GM12878 (cell line): ENCODE results near the gene SSR3. TPM values are rescaled to one million over a fixed set of nuclear protein-coding genes. Genes with fewer than 3 reads are reported as not detected.

Source experiments
- ATAC-seq: fragments of 200-7000 bp; cut with Tn5 transposase; 3 replicates; pipeline ENCODE4 v1.9.1; 2020; ENCODE audit warnings: mild to moderate bottlenecking, moderate library complexity
- BruUV-seq: library from RNA; stranded (reverse); fragments of 400-500 nt; replicated peaks from 2 replicates; lab custom pipeline; 2021; lab: Mats Ljungman, UMichigan
- CTCF ChIA-PET: fragments of 300-600 bp; sonication (Branson Sonifier 250); formaldehyde crosslinking; extraction: SDS; loops from one replicate; lab custom pipeline; 2021; ENCODE audit warnings: inconsistent platforms; lab: Yijun Ruan, JAX
- POLR2A ChIA-PET: fragments of 350-600 bp; formaldehyde crosslinking; extraction: SDS; loops from one replicate; lab custom pipeline; 2021; ENCODE audit warnings: inconsistent platforms; lab: Charles Lee
- RAD21 ChIA-PET: fragments of 300-600 bp; sonication (Branson Sonifier 250); formaldehyde crosslinking; loops from one replicate; lab custom pipeline; 2023; ENCODE audit warnings: antibody characterized with exemption; ENCODE audit not compliant: unreplicated experiment; lab: Charles Lee
- SMC1A ChIA-PET: fragments of 300-600 bp; sonication (Branson Sonifier 250); formaldehyde crosslinking; loops from one replicate; lab custom pipeline; 2023; ENCODE audit not compliant: unreplicated experiment, uncharacterized antibody; lab: Charles Lee
- DNase-seq: peaks from one replicate; pipeline ENCODE4 v3.0.0-alpha.2; 2011; ENCODE audit warnings: low read depth, low spot score
- FAIRE-seq: peaks from 3 replicates; lab custom pipeline; 2011; peaks lifted over from hg19 to GRCh38; lab: Jason Lieb, UNC
- H2AFZ ChIP-seq: 2 replicates; pipeline ENCODE4 v1.6.0; 2011; ENCODE audit warnings: low read depth, low read length, control low read depth; ENCODE audit not compliant: control insufficient read depth
- H3K27ac ChIP-seq: 2 replicates; pipeline ENCODE4 v1.5.1; 2011; ENCODE audit warnings: control low read depth; ENCODE audit not compliant: control insufficient read depth, insufficient read depth
- H3K27me3 ChIP-seq, 2 experiments: replicated peaks in 1 of 2; 2 replicates each; pipeline versions ENCODE4 v1.6.0 to v1.6.1; 2011; ENCODE audit warnings: low read length in 1 of 2; ENCODE audit not compliant: control insufficient read depth in 2 of 2, insufficient read depth in 2 of 2
- H3K36me3 ChIP-seq, 2 experiments: 2 replicates each; pipeline ENCODE4 v1.5.1; 2011; ENCODE audit warnings: low read length in 1 of 2; ENCODE audit not compliant: control insufficient read depth in 2 of 2, insufficient read depth in 2 of 2
- H3K4me1 ChIP-seq: 2 replicates; pipeline ENCODE4 v1.6.1; 2011; ENCODE audit warnings: mild to moderate bottlenecking, low read length, moderate library complexity, mixed read lengths; ENCODE audit not compliant: control insufficient read depth, insufficient read depth
- H3K4me2 ChIP-seq: 2 replicates; pipeline ENCODE4 v1.6.0; 2011; ENCODE audit warnings: control low read depth; ENCODE audit not compliant: control insufficient read depth, insufficient read depth
- H3K4me3 ChIP-seq: fragments of 200-600 bp; sonication (generic); 2 replicates; pipeline ENCODE4 v1.5.1; 2016
- H3K79me2 ChIP-seq: 2 replicates; pipeline ENCODE4 v1.6.0; 2011; ENCODE audit warnings: low read length; ENCODE audit not compliant: control insufficient read depth, insufficient read depth
- H3K9ac ChIP-seq: 2 replicates; pipeline ENCODE4 v1.8.0; 2011; ENCODE audit warnings: low read length, control low read depth, mixed read lengths; ENCODE audit not compliant: control insufficient read depth, insufficient read depth
- H3K9me3 ChIP-seq: replicated peaks from 3 replicates; pipeline ENCODE4 v1.5.1; 2011; ENCODE audit warnings: mild to moderate bottlenecking, low read length; ENCODE audit not compliant: control insufficient read depth, insufficient read depth
- H4K20me1 ChIP-seq: 2 replicates; pipeline ENCODE4 v1.6.0; 2011; ENCODE audit not compliant: control insufficient read depth, insufficient read depth
- CTCF ChIP-seq, 3 experiments: IDR thresholded peaks in 2 of 3; conservative IDR thresholded peaks in 1 of 3; 2 replicates each; pipeline ENCODE4 v1.5.1; 2011; ENCODE audit warnings: low read depth in 3 of 3, low read length in 3 of 3, mild to moderate bottlenecking in 3 of 3, control low read depth in 2 of 3, moderate library complexity in 2 of 3, inconsistent platforms in 1 of 3, mixed read lengths in 1 of 3; ENCODE audit not compliant: control insufficient read depth in 2 of 3, insufficient read depth in 1 of 3; ENCODE audit errors: extremely low read depth in 1 of 3
- POU2F2 ChIP-seq: IDR thresholded peaks from 3 replicates; pipeline ENCODE4 v1.6.1; 2011; ENCODE audit warnings: low read depth, mild to moderate bottlenecking, low read length, borderline replicate concordance
- RAD21 ChIP-seq: IDR thresholded peaks from 2 replicates; pipeline ENCODE4 v1.6.1; 2011; ENCODE audit warnings: mild to moderate bottlenecking, low read depth, low read length, moderate library complexity; ENCODE audit not compliant: insufficient read depth
- SMAD1 ChIP-seq: fragments of 450-650 bp; IDR thresholded peaks from 2 replicates; pipeline ENCODE4 v1.6.1; 2018; ENCODE audit warnings: mild to moderate bottlenecking, low read depth; ENCODE audit not compliant: partially characterized antibody
- SMC3 ChIP-seq: IDR thresholded peaks from 2 replicates; pipeline ENCODE4 v1.6.1; 2011; ENCODE audit warnings: low read length, improper control_type of control experiment, borderline replicate concordance
- WGBS: methylation state at CpG from one replicate; pipeline ENCODE4 v1.1.6; 2016; ENCODE audit warnings: low lambda C conversion rate; ENCODE audit not compliant: insufficient replicate concordance, insufficient coverage; ENCODE audit errors: missing lambda C conversion rate; 5-methylcytosine and 5-hydroxymethylcytosine counted together
- in situ Hi-C: fragments of 300-500 bp; cut with MboI; formaldehyde crosslinking; loops from 9 replicates; pipeline ENCODE4 v1.14.3; 2018; ENCODE audit warnings: mixed read lengths
- intact Hi-C: fragments of 100-400 bp; cut with micrococcal nuclease; formaldehyde crosslinking; loops from one replicate; pipeline ENCODE4 v1.14.2; 2022; ENCODE audit not compliant: unreplicated experiment
- polyA plus RNA-seq, 11 experiments: library from polyadenylated mRNA; depleted of rRNA in 4 of 11; unstranded in 6 of 11; stranded (reverse) in 5 of 11; fragments of >200 nt; fragmentation: Nextera tagmentation in 4 of 11; fragmentation: Illumina TruSeq in 1 of 11; extraction: Ambion mirVana in 4 of 11; extraction: Trizol in 1 of 11; gene quantifications; 1 replicate in 1 of 11; 2 replicates in 10 of 11; pipeline versions ENCODE4 v1.2.1 to v1.2.3, GENCODE V29; 2011 to 2016; ENCODE audit warnings: inconsistent platforms in 2 of 11, missing spikeins in 2 of 11, low read depth in 1 of 11
- total RNA-seq, 4 experiments: library from RNA; depleted of rRNA in 3 of 4; stranded (reverse); fragments of >200 nt in 3 of 4; fragmentation: Illumina TruSeq in 1 of 4; extraction: Trizol in 1 of 4; gene quantifications; 2 replicates each; pipeline versions ENCODE4 v1.2.1 to v1.2.3, GENCODE V29; 2013 to 2021

The SSR3 gene
- total and polyA plus RNA-seq, 10 of the 15 experiments (the other 5 are each of a cell fraction or from before 2014, with no cell fraction given): 133 to 345 (median 191) TPM

- ATAC-seq (peak; percentile 96), DNase-seq (no peak), FAIRE-seq (peak; percentile 64)
- in situ Hi-C loops (loop anchor here (10.0 kb wide), 1 partner anchor 345 kb away; no protein-coding TSS in a partner anchor), intact Hi-C loops (loop anchor here (1.0 to 5.0 kb wide), 5 partner anchors 37 to 359 kb away; no protein-coding TSS in a partner anchor)
- no peak overlapping the region for H3K4me2 ChIP-seq
- H3K9ac ChIP-seq: no peak overlapping the region
- H3K9me3 ChIP-seq: no peaks in the 10 kb centered on the region
- no peaks in the 10 kb centered on the region for H4K20me1 ChIP-seq
- ChIA-PET POLR2A (interaction anchor here (1.4 kb wide), 1 partner anchor 29 kb away, joined by 3 read pairs; no protein-coding TSS in a partner anchor), CTCF (interaction anchor here (0.6 to 9.2 kb wide), 45 partner anchors 10 to 692 kb away, joined by 3 to 122 read pairs (median 4); no protein-coding TSS in a partner anchor), SMC1A (interaction anchor here (0.6 to 6.5 kb wide), 45 partner anchors 7 to 1157 kb away, joined by 3 to 72 read pairs (median 4); no protein-coding TSS in a partner anchor), RAD21 (interaction anchor here (0.6 to 3.2 kb wide), 29 partner anchors 10 to 628 kb away, joined by 3 to 27 read pairs (median 4); no protein-coding TSS in a partner anchor)
- no peaks in the 10 kb centered on the region for H3K36me3 ChIP-seq
- no peak overlapping the region for H3K4me3 ChIP-seq
- no peak overlapping the region for H2AFZ ChIP-seq
- TF ChIP-seq RAD21: peak; percentile 86
- no peak for TF ChIP-seq SMAD1
- TF ChIP-seq CTCF (IDR thresholded peaks at IDR 0.05 in 2 of 3, conservative IDR thresholded peaks at IDR 0.05 in 1 of 3; ENCODE audit: control insufficient read depth in 2 of 3, extremely low read depth in 1 of 3, insufficient read depth in 1 of 3, low read depth in 3 of 3, low read length in 3 of 3): peak; percentile 36 to 70 (median 45); a peak in 4 of 6 replicates
- peak; percentile 56; the same call in 2 of the 3 replicates for TF ChIP-seq POU2F2
- TF ChIP-seq SMC3: peak; percentile 85
- no peaks in the 10 kb centered on the region for H3K27me3 ChIP-seq
- H3K79me2 ChIP-seq: no peaks in the 10 kb centered on the region
- no peak overlapping the region for H3K27ac ChIP-seq
- no TSS peak for BruUV-seq
- 36% methylated on average over 5 of the region's 5 CpGs for whole genome bisulfite sequencing
- H3K4me1 ChIP-seq: no peaks in the 10 kb centered on the region
These were observed 45.4 kb downstream of the SSR3 start for GRCh38 chr3:156509189-156510174.
